Endothelial cell (in vitro differentiated cells): ENCODE data around the gene KDM4C. TPM values are rescaled to one million over a fixed set of nuclear protein-coding genes. Genes with fewer than 3 reads are reported as not detected.

Experiments used
- DNase-seq: peaks from one replicate; pipeline ENCODE4 v3.0.0; 2021; ENCODE audit warnings: low spot score
- H3K27ac Mint-ChIP-seq: one replicate; pipeline ENCODE4 v1.8.0; 2021; ENCODE audit warnings: mixed read lengths, inconsistent platforms; ENCODE audit not compliant: unreplicated experiment
- H3K27me3 Mint-ChIP-seq: one replicate; pipeline ENCODE4 v1.8.0; 2021; ENCODE audit warnings: mild to moderate bottlenecking, moderate library complexity, mixed read lengths, inconsistent platforms; ENCODE audit not compliant: unreplicated experiment
- H3K36me3 Mint-ChIP-seq: one replicate; pipeline ENCODE4 v1.8.0; 2021; ENCODE audit warnings: mild to moderate bottlenecking, low read depth, mixed read lengths, inconsistent platforms; ENCODE audit not compliant: unreplicated experiment
- H3K4me1 Mint-ChIP-seq: one replicate; pipeline ENCODE4 v1.8.0; 2021; ENCODE audit warnings: mild to moderate bottlenecking, mixed read lengths, inconsistent platforms; ENCODE audit not compliant: unreplicated experiment
- H3K4me3 Mint-ChIP-seq: one replicate; pipeline ENCODE4 v1.8.0; 2021; ENCODE audit warnings: mild to moderate bottlenecking, mixed read lengths, inconsistent platforms; ENCODE audit not compliant: unreplicated experiment
- H3K9me3 Mint-ChIP-seq: one replicate; pipeline ENCODE4 v1.8.0; 2021; ENCODE audit warnings: mixed read lengths, inconsistent platforms; ENCODE audit not compliant: unreplicated experiment
- CTCF ChIP-seq: fragments of 200-600 bp; sonication (generic); IDR thresholded peaks from one replicate; pipeline ENCODE4 v1.5.0; 2021; ENCODE audit warnings: antibody characterized with exemption; ENCODE audit not compliant: unreplicated experiment
- total RNA-seq: library from RNA; stranded (reverse); fragmentation: NEBNext Ultra II Directional; extraction: Animal tissue kit (Norgen Biotek cat#: 25700); gene quantifications from one replicate; pipeline ENCODE4 v1.2.1, GENCODE V29; 2021; ENCODE audit not compliant: unreplicated experiment

The KDM4C gene
- total RNA-seq, 1 donor from 2014 or later, result 21.0 TPM

- no peaks in the 10 kb centered on the region for H3K9me3 Mint-ChIP-seq
- H3K36me3 Mint-ChIP-seq, result peaks cover 3% of the 10 kb centered on the region
- H3K4me1 Mint-ChIP-seq, result peaks cover 5% of the 10 kb centered on the region
- no peak overlapping the region for H3K4me3 Mint-ChIP-seq
- TF ChIP-seq CTCF, result no peak
- no peaks in the 10 kb centered on the region for H3K27me3 Mint-ChIP-seq
- no peak overlapping the region for H3K27ac Mint-ChIP-seq
- no peak for DNase-seq
Measured at GRCh38 chr9:7154003-7154619, 396.3 kb downstream of the KDM4C start.

DNA sequence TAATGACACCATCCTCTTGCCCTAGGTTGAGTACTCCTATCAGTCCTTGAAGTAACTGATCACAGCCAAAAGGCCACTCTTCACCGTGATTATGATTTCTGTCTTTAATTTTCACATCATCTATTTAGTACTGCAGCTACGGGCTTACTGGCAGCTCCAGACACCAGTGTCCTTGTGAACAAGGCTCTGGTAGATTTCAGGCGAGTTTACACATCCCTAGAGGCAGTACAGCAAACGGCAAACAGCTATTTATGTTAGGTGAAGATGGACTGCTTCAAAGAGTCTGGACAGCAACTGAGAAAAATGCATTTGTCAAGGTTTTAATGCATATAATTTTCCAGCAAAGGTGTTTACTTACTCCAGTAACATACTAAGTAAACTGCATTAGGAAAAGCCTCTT lies 396.9 kb downstream of the KDM4C start:
- no peaks in the 10 kb centered on the region for H3K27me3 Mint-ChIP-seq
- H3K36me3 Mint-ChIP-seq, result peaks cover 3% of the 10 kb centered on the region
- H3K27ac Mint-ChIP-seq, result no peak overlapping the region
- H3K4me1 Mint-ChIP-seq, result peaks cover 5% of the 10 kb centered on the region
- H3K4me3 Mint-ChIP-seq, result no peak overlapping the region
- DNase-seq, result no peak
- no peaks in the 10 kb centered on the region for H3K9me3 Mint-ChIP-seq
- TF ChIP-seq CTCF, result no peak

- Mint-ChIP-seq H3K4me3 (no peak overlapping the region), H3K27ac (no peak overlapping the region), H3K36me3 (peaks cover 3% of the 10 kb centered on the region), H3K4me1 (no peaks in the 10 kb centered on the region), H3K27me3 (no peaks in the 10 kb centered on the region), H3K9me3 (no peaks in the 10 kb centered on the region)
- DNase-seq, result no peak
- TF ChIP-seq CTCF, result no peak
Measured at GRCh38 chr9:7161469-7161868, 403.7 kb downstream of the KDM4C start.

- no peaks in the 10 kb centered on the region for H3K27me3 Mint-ChIP-seq
- H3K4me3 Mint-ChIP-seq, result no peak overlapping the region
- TF ChIP-seq CTCF, result no peak
- H3K36me3 Mint-ChIP-seq, result no peaks in the 10 kb centered on the region
- H3K9me3 Mint-ChIP-seq, result no peaks in the 10 kb centered on the region
- H3K4me1 Mint-ChIP-seq, result no peaks in the 10 kb centered on the region
- no peak for DNase-seq
- H3K27ac Mint-ChIP-seq, result no peak overlapping the region
Measured at GRCh38 chr9:7163932-7164331, 406.2 kb downstream of the KDM4C start.

DNA sequence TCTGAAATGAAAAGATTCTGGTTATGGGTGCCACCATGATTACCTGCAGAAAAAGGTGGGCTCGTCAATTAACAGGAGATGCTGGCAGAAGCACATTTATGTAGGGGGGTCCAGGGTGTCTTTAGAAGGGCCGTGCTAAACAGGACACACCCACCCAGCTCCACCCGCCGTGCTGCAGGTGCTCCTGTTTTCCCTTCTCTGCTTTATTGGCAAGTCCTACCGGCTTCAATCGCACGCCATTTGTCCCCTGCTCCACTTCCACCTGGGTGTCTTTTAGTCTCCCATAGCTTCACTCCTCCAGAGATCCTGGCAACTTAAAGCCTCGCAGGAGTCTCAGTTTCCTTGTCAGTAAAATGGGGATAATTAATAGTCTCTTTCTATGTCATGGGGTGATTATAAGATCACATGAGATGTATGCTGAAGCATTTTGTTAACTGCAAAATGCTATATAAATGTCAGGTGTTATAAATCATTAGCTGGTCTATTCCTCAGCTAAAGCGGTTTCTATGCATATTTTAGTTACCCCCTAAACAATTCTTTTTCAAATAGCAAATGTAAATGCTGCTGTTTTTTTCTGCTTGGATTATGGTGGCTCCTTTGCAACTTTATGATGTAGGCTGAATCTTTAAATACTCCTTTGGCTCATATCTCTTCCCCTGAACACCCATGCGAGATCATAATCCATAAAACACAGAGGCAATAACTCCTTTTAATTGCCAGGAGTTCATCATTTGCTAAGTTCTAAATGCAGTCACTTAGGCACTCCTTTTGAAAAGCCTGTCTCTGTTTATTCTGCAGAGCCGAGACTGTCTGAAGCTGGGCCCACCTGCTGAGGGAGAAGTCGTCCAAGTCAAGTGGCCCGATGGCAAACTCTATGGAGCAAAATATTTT lies 406.9 kb downstream of the KDM4C start:
- Mint-ChIP-seq H3K4me1 (peaks cover 2% of the 10 kb centered on the region), H3K9me3 (no peaks in the 10 kb centered on the region), H3K27ac (no peak overlapping the region), H3K36me3 (no peaks in the 10 kb centered on the region), H3K27me3 (no peaks in the 10 kb centered on the region), H3K4me3 (no peak overlapping the region)
- DNase-seq, result no peak
- no peak for TF ChIP-seq CTCF
